Fibroblast of pulmonary artery (primary cell): ENCODE measurements around the gene COL4A6.

Source experiments
- DNase-seq: peaks from one replicate; pipeline ENCODE4 v3.0.0-alpha.2; 2010; ENCODE audit warnings: low read depth
- H3K4me3 ChIP-seq: replicated peaks from 2 replicates; pipeline ENCODE4 v1.5.1; 2011; ENCODE audit warnings: low read depth, mild to moderate bottlenecking, control low read depth, low read length, moderate library complexity
- CTCF ChIP-seq: IDR thresholded peaks from 2 replicates; pipeline ENCODE4 v1.5.1; 2011; ENCODE audit warnings: mild to moderate bottlenecking, control low read depth, low read length, inconsistent platforms; ENCODE audit errors: missing control alignments

Gene COL4A6

GRCh38 chrX:108148524-108148923, 289.7 kb downstream of the COL4A6 start:
- TF ChIP-seq CTCF, result no peak
- no peak overlapping the region for H3K4me3 ChIP-seq
- DNase-seq, result no peak

- no peak overlapping the region for H3K4me3 ChIP-seq
- peak; percentile 21 for DNase-seq
- peak; percentile 46 for TF ChIP-seq CTCF
Observed at GRCh38 chrX:108138814-108139702, 299.2 kb downstream of the COL4A6 start.

- H3K4me3 ChIP-seq, result no peak overlapping the region
- TF ChIP-seq CTCF, result no peak
- no peak for DNase-seq
Observed at GRCh38 chrX:108134724-108135123, 303.5 kb downstream of the COL4A6 start.

GRCh38 chrX:108132876-108133275, 305.3 kb downstream of the COL4A6 start:
- no peak for TF ChIP-seq CTCF
- no peak for DNase-seq
- H3K4me3 ChIP-seq, result no peak overlapping the region

GRCh38 chrX:108132034-108132433, 306.2 kb downstream of the COL4A6 start:
- no peak for TF ChIP-seq CTCF
- no peak for DNase-seq
- H3K4me3 ChIP-seq, result no peak overlapping the region

GRCh38 chrX:108131471-108131870, 306.8 kb downstream of the COL4A6 start:
- no peak overlapping the region for H3K4me3 ChIP-seq
- TF ChIP-seq CTCF, result no peak
- DNase-seq, result peak; percentile 78

GRCh38 chrX:108130889-108131288, 307.3 kb downstream of the COL4A6 start:
- no peak overlapping the region for H3K4me3 ChIP-seq
- no peak for DNase-seq
- TF ChIP-seq CTCF, result no peak
